OCI-LY7 (cell line): ENCODE measurements around the gene ATP11A.

Experiments
- CTCF ChIP-seq: fragments of 200-600 bp; sonication (generic); conservative IDR thresholded peaks from 2 replicates; pipeline ENCODE4 v1.5.1; 2014; ENCODE audit warnings: mild to moderate bottlenecking, antibody characterized with exemption, low read length, moderate library complexity, mixed read lengths
- EZH2phosphoT487 ChIP-seq: fragments of 200-600 bp; sonication (generic); IDR thresholded peaks from 2 replicates; pipeline ENCODE4 v1.6.1; 2018; ENCODE audit warnings: low read depth, borderline replicate concordance, mild to moderate bottlenecking, mixed run types, antibody characterized with exemption, low read length, moderate library complexity, mixed read lengths

GRCh38 chr13:112653071-112653470 is 36.8 kb upstream of the ATP11A start:
- TF ChIP-seq CTCF, result no peak
- no peak for TF ChIP-seq EZH2phosphoT487
